Hepatocyte (in vitro differentiated cells): ENCODE data around the gene ATP6V0D1. TPM values are rescaled to one million over a fixed set of nuclear protein-coding genes. Genes with fewer than 3 reads are reported as not detected.

ENCODE experiments used
- DNase-seq: peaks from one replicate; pipeline ENCODE4 v3.0.0-alpha.2; 2016; ENCODE audit warnings: low spot score
- H2AFZ ChIP-seq: fragments of 200-600 bp; sonication (generic); 2 replicates; pipeline ENCODE4 v1.6.0; 2016; ENCODE audit warnings: antibody characterized with exemption, mild to moderate bottlenecking
- H3K27ac ChIP-seq: fragments of 200-600 bp; sonication (generic); 2 replicates; pipeline ENCODE4 v1.5.1; 2016; ENCODE audit warnings: mild to moderate bottlenecking
- H3K27me3 ChIP-seq: fragments of 200-600 bp; sonication (generic); 2 replicates; pipeline ENCODE4 v1.6.1; 2016
- H3K36me3 ChIP-seq: fragments of 200-600 bp; sonication (generic); replicated peaks from 2 replicates; pipeline ENCODE4 v1.5.1; 2016; ENCODE audit warnings: low read depth; ENCODE audit not compliant: insufficient read depth
- H3K4me1 ChIP-seq: fragments of 200-600 bp; sonication (generic); 2 replicates; pipeline ENCODE4 v1.5.1; 2016; ENCODE audit warnings: mild to moderate bottlenecking, moderate library complexity; ENCODE audit not compliant: insufficient read depth
- H3K4me2 ChIP-seq: fragments of 200-600 bp; sonication (generic); 2 replicates; pipeline ENCODE4 v1.6.0; 2016
- H3K4me3 ChIP-seq: fragments of 200-600 bp; sonication (generic); 2 replicates; pipeline ENCODE4 v1.5.1; 2016; ENCODE audit warnings: mild to moderate bottlenecking
- H3K79me2 ChIP-seq: fragments of 200-600 bp; sonication (generic); 2 replicates; pipeline ENCODE4 v1.6.0; 2017; ENCODE audit warnings: mild to moderate bottlenecking
- H3K9me2 ChIP-seq: fragments of 200-600 bp; sonication (generic); replicated peaks from 2 replicates; pipeline ENCODE4 v1.6.0; 2017; ENCODE audit warnings: mild to moderate bottlenecking; ENCODE audit not compliant: insufficient read depth
- H3K9me3 ChIP-seq: fragments of 200-600 bp; sonication (generic); 2 replicates; pipeline ENCODE4 v1.5.1; 2016; ENCODE audit warnings: low read depth, mild to moderate bottlenecking
- H4K20me1 ChIP-seq: fragments of 200-600 bp; sonication (generic); 2 replicates; pipeline ENCODE4 v1.6.0; 2016; ENCODE audit warnings: mild to moderate bottlenecking; ENCODE audit not compliant: insufficient read depth, poor library complexity, severe bottlenecking
- EZH2 ChIP-seq: fragments of 200-600 bp; sonication (generic); IDR thresholded peaks from 2 replicates; pipeline ENCODE4 v1.6.1; 2016; ENCODE audit warnings: antibody characterized with exemption, mild to moderate bottlenecking, borderline replicate concordance
- EZH2phosphoT487 ChIP-seq: fragments of 200-600 bp; sonication (generic); IDR thresholded peaks from one replicate; pipeline ENCODE4 v1.6.1; 2018; ENCODE audit warnings: antibody characterized with exemption, mild to moderate bottlenecking, low read depth, moderate library complexity; ENCODE audit not compliant: unreplicated experiment, severe bottlenecking
- WGBS: methylation state at CpG from one replicate; pipeline ENCODE4 v1.1.6; 2016; ENCODE audit warnings: low lambda C conversion rate; ENCODE audit errors: missing lambda C conversion rate; 5-methylcytosine and 5-hydroxymethylcytosine counted together
- polyA plus RNA-seq: library from polyadenylated mRNA; unstranded; fragments of >200 nt; fragmentation: Nextera tagmentation; extraction: Ambion mirVana; gene quantifications from 2 replicates; pipeline ENCODE4 v1.2.1, GENCODE V29; 2016
- total RNA-seq: library from RNA; depleted of rRNA; stranded (reverse); fragments of >200 nt; gene quantifications from 2 replicates; pipeline ENCODE4 v1.2.3, GENCODE V29; 2014
- TF ChIP-seq, protein P1 (sequence below): fragments of 200-600 bp; sonication (generic); IDR thresholded peaks from 2 replicates; pipeline ENCODE4 v1.5.1; 2016; ENCODE audit warnings: antibody characterized with exemption, mild to moderate bottlenecking; ENCODE audit not compliant: poor library complexity

Gene ATP6V0D1
- total and polyA plus RNA-seq, 2 experiments from 2014 or later, result 157 to 223 TPM

DNA sequence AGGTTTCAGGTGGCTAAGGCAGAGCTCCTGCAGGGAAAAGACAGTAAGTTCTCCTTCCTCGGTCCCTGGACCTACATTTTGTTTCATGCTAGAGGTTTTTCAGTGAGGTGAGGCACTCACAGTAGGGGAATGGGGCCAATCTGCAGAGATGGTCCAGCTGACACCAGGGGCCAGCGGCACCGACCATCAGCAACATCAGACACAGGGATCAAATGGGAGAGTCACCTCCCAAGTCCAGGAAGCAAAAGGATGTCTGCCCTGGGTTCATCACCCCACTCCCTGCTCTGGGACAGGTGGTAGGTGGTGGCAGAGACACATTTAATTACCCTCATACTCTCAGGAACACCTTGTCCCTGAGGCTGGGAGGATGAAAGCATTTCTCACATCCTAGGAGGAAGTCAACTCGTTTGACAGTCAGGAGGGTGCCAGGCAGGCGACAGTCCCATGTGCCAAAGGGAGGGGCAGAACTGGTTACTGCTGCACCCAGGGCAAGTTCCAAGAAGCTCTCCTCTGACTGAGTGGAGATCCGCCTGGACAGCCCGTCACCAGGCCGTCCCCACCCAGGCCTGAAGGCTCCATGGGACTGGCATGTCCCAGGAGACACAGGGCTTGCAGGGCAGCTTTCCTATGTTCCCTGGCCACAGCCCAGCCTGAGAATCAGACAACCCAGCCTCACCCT is 19.2 kb downstream of the ATP6V0D1 start:
- Histone ChIP-seq H2AFZ (no peak overlapping the region), H3K9me3 (no peaks in the 10 kb centered on the region), H3K27ac (no peak overlapping the region), H3K4me3 (no peak overlapping the region), H3K4me1 (peaks cover 47% of the 10 kb centered on the region), H3K27me3 (no peaks in the 10 kb centered on the region), H4K20me1 (peaks cover 98% of the 10 kb centered on the region), H3K9me2 (no peaks in the 10 kb centered on the region), H3K4me2 (peak overlapping the region; percentile 14), H3K36me3 (no peaks in the 10 kb centered on the region), H3K79me2 (peaks cover 82% of the 10 kb centered on the region)
- 88% methylated on average over 8 of the region's 8 CpGs for WGBS
- peak; percentile 42 for DNase-seq
- no peak for TF ChIP-seq EZH2phosphoT487
- TF ChIP-seq, protein P1, sequence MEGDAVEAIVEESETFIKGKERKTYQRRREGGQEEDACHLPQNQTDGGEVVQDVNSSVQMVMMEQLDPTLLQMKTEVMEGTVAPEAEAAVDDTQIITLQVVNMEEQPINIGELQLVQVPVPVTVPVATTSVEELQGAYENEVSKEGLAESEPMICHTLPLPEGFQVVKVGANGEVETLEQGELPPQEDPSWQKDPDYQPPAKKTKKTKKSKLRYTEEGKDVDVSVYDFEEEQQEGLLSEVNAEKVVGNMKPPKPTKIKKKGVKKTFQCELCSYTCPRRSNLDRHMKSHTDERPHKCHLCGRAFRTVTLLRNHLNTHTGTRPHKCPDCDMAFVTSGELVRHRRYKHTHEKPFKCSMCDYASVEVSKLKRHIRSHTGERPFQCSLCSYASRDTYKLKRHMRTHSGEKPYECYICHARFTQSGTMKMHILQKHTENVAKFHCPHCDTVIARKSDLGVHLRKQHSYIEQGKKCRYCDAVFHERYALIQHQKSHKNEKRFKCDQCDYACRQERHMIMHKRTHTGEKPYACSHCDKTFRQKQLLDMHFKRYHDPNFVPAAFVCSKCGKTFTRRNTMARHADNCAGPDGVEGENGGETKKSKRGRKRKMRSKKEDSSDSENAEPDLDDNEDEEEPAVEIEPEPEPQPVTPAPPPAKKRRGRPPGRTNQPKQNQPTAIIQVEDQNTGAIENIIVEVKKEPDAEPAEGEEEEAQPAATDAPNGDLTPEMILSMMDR, result no peak
- TF ChIP-seq EZH2, result no peak

DNA sequence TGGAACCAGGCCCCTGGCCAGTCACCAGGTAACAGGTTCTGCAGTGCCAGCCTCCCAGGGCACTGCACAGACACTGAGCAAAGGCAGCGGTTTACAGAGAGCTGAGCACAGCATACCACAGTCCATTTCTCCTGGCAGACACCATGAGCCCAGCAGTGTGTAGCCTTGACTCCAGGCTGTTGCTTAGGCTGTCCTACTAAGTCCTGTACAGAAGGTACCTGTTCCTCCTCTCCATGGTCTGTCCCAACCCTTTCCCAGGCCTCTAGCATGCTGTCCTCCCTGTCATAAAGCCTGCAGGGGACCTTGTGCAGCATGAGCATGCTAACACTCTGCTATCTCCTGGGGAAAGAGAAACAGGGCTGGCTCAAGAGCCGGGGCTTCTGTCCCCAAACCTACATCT is 20.0 kb downstream of the ATP6V0D1 start:
- Histone ChIP-seq H2AFZ (no peak overlapping the region), H3K4me1 (peaks cover 47% of the 10 kb centered on the region), H3K27me3 (no peaks in the 10 kb centered on the region), H3K9me2 (no peaks in the 10 kb centered on the region), H3K4me2 (no peak overlapping the region), H3K4me3 (no peak overlapping the region), H3K79me2 (peaks cover 77% of the 10 kb centered on the region), H4K20me1 (peaks cover 98% of the 10 kb centered on the region), H3K36me3 (no peaks in the 10 kb centered on the region), H3K27ac (no peak overlapping the region), H3K9me3 (no peaks in the 10 kb centered on the region)
- TF ChIP-seq, protein P1, result no peak
- no peak for TF ChIP-seq EZH2
- TF ChIP-seq EZH2phosphoT487, result no peak
- DNase-seq, result no peak
- WGBS, result 100% methylated on average over 2 of the region's 2 CpGs

DNA sequence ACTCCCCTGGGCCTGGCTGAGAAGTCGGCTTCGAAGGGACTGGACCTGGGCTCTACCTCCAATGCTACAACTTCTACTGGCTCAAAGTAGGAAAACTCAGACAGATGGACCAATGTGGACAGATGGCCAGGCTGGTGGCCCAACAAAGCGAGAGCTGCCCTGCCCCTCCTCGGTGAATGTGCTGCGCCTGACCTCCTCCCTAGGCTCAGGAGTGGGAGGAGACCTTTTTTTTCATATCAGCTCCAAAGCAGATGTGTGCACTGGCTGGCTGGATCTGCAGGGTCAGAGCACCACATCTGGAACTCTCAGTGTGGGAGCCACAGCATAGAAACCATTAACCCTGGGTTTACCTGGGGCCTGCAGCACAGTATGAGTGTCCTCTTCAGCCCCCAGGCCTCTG is 20.8 kb downstream of the ATP6V0D1 start:
- no peaks in the 10 kb centered on the region for H3K36me3 ChIP-seq
- H3K4me1 ChIP-seq, result peaks cover 44% of the 10 kb centered on the region
- no peaks in the 10 kb centered on the region for H3K9me2 ChIP-seq
- no peak overlapping the region for H3K27ac ChIP-seq
- H2AFZ ChIP-seq, result no peak overlapping the region
- DNase-seq, result no peak
- WGBS, result 85% methylated on average over 5 of the region's 5 CpGs
- H3K4me2 ChIP-seq, result no peak overlapping the region
- no peaks in the 10 kb centered on the region for H3K27me3 ChIP-seq
- H4K20me1 ChIP-seq, result peaks cover 90% of the 10 kb centered on the region
- H3K4me3 ChIP-seq, result no peak overlapping the region
- TF ChIP-seq EZH2 (no peak), EZH2phosphoT487 (no peak)
- TF ChIP-seq, protein P1, result no peak
- H3K9me3 ChIP-seq, result no peaks in the 10 kb centered on the region
- H3K79me2 ChIP-seq, result peaks cover 78% of the 10 kb centered on the region
